ENCODE data around the gene OR52K1. TPM values are rescaled to one million over a fixed set of nuclear protein-coding genes. Genes with fewer than 3 reads are reported as not detected.

The OR52K1 gene
- total RNA-seq, 2 experiments from 2014 or later, result not detected

DNA sequence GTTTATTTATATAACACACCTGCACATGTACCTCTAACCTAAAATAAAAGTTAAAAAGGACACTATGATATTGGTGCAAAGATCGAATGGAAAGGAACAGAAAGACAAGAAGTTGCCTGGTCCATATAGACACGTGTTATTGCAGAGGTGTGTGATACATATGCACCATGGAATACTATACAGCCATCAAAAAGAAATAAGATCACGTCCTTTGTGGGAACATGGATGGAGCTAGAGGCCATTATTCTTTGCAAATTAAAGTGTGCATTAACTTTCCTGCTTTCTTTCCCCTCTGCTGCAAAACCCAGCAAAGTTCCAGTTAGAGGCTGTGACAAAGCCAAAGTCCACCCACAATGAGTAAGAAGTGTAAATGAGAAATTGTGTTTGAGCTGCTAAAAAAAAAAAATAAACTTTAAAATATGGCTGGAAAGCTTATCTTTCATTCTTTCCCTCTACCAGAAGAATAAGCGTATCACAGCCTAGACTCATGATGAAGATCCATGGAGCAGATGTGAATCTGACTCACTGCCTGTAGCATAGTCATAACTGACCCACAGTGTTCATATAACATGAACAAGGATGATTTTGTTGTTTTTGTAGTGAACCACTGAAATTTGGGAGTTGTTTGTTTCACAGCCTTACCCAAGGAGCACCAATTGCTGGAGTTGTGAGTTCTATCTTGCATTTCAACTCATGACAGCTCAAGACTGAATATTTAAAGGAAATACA, 9.6 kb downstream of the OR52K1 start:
- ChIA-PET POLR2A (interaction anchor here (1.6 kb wide), 1 partner anchor 83 kb away, joined by 3 read pairs; no protein-coding TSS in a partner anchor), CTCF (interaction anchor here (1.1 to 5.3 kb wide), 3 partner anchors 8 to 737 kb away, joined by 3 to 52 read pairs (median 3); no protein-coding TSS in a partner anchor)
- intact Hi-C loops (cut with micrococcal nuclease), result loop anchor here (5.0 kb wide), 1 partner anchor 305 kb away; no protein-coding TSS in a partner anchor
- DNase-seq, result no peak
- Mint-ChIP-seq H3K4me3 (no peak overlapping the region), H3K27ac (no peak overlapping the region), H3K36me3 (ENCODE audit: low read depth) (no peaks in the 10 kb centered on the region), H3K4me1 (ENCODE audit: low read depth) (peaks cover 12% of the 10 kb centered on the region), H3K27me3 (peaks cover 15% of the 10 kb centered on the region), H3K9me3 (peaks cover 4% of the 10 kb centered on the region)
- ATAC-seq, result no peak
- TF ChIP-seq, protein P1, sequence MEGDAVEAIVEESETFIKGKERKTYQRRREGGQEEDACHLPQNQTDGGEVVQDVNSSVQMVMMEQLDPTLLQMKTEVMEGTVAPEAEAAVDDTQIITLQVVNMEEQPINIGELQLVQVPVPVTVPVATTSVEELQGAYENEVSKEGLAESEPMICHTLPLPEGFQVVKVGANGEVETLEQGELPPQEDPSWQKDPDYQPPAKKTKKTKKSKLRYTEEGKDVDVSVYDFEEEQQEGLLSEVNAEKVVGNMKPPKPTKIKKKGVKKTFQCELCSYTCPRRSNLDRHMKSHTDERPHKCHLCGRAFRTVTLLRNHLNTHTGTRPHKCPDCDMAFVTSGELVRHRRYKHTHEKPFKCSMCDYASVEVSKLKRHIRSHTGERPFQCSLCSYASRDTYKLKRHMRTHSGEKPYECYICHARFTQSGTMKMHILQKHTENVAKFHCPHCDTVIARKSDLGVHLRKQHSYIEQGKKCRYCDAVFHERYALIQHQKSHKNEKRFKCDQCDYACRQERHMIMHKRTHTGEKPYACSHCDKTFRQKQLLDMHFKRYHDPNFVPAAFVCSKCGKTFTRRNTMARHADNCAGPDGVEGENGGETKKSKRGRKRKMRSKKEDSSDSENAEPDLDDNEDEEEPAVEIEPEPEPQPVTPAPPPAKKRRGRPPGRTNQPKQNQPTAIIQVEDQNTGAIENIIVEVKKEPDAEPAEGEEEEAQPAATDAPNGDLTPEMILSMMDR (IDR thresholded peaks at IDR 0.05), result no peak

DNA sequence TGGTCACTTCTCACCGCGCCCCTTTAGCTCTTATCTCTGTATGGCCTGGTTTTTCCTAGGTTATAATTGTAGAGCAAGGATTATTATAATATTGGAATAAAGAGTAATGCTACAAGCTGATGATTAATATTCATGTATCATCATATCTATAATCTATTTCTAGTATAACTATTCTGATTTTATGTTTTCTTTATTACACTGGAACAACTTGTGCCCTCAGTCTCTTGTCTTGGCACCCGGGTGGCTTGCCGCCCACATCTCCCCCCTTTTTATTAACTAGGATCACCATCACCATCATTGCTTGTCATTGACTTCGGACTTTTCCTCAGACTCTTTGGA, 11.0 kb downstream of the OR52K1 start:
- Mint-ChIP-seq H3K27me3 (peaks cover 15% of the 10 kb centered on the region), H3K27ac (no peak overlapping the region), H3K4me1 (ENCODE audit: low read depth) (peaks cover 12% of the 10 kb centered on the region), H3K9me3 (peaks cover 4% of the 10 kb centered on the region), H3K36me3 (ENCODE audit: low read depth) (no peaks in the 10 kb centered on the region), H3K4me3 (no peak overlapping the region)
- TF ChIP-seq, protein P1 (IDR thresholded peaks at IDR 0.05), result peak; percentile 38
- POLR2A ChIA-PET, result interaction anchor here (1.6 kb wide), 1 partner anchor 82 kb away, joined by 3 read pairs; no protein-coding TSS in a partner anchor
- DNase-seq, result no peak
- intact Hi-C loops (cut with micrococcal nuclease), result loop anchor here (5.0 kb wide), 1 partner anchor 306 kb away; no protein-coding TSS in a partner anchor
- ATAC-seq, result no peak
- CTCF ChIA-PET, result interaction anchor here (0.5 to 5.3 kb wide), 9 partner anchors 10 to 736 kb away, joined by 3 to 52 read pairs (median 4); partner anchors contain the start of gene TRIM21

DNA sequence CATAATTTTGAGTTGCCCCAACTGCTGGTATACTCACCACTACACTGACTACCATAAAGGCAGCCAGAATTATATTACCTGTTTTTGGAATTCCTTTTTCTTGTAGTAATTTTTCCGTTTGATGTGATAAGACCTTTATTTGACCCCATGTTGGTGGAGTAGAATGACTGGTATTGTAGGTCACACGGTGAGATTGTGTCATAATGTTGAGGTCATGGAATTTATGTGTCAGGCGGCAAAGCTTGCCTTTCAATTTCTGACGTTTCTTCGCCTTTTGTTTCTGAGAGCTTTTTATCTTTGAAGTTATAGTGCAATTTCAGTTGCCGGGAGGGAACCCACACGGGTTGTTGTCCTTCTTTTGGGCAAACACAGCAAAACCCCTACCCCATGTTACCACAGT, 13.0 kb downstream of the OR52K1 start:
- H3K4me3 Mint-ChIP-seq, result no peak overlapping the region
- H3K27me3 Mint-ChIP-seq, result peaks cover 10% of the 10 kb centered on the region
- H3K36me3 Mint-ChIP-seq (ENCODE audit: low read depth), result no peaks in the 10 kb centered on the region
- peak; percentile 7 for DNase-seq
- H3K4me1 Mint-ChIP-seq (ENCODE audit: low read depth), result peaks cover 12% of the 10 kb centered on the region
- peaks cover 4% of the 10 kb centered on the region for H3K9me3 Mint-ChIP-seq
- TF ChIP-seq, protein P1 (IDR thresholded peaks at IDR 0.05), result no peak
- intact Hi-C loops (cut with micrococcal nuclease), result no loop called here
- no peak overlapping the region for H3K27ac Mint-ChIP-seq
- CTCF ChIA-PET, result interaction anchor here (5.3 kb wide), 1 partner anchor 308 kb away, joined by 52 read pairs; no protein-coding TSS in a partner anchor
- no peak for ATAC-seq
- POLR2A ChIA-PET, result interaction anchor here (0.7 kb wide), 1 partner anchor 27 kb away, joined by 3 read pairs; no protein-coding TSS in a partner anchor

DNA sequence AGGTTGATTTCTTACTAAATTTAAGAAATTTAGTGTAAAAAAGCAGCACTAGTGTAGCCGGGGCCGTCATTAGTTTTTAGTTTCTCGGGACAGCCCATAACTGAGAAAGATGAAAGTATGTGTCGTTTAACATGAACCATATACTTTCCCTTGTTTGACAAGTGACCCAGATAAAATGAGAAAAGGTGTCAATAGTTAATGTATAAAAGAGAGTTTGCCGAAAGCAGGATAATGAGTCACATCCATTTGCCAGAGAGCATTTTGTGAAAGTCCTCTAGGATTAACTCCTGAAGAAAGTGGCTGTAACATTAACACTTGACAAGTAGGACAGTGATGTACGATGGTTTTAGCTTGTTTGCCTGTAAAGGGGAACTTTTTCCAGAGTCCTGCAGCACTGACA, 13.5 kb downstream of the OR52K1 start:
- H3K9me3 Mint-ChIP-seq, result peaks cover 4% of the 10 kb centered on the region
- peaks cover 12% of the 10 kb centered on the region for H3K4me1 Mint-ChIP-seq (ENCODE audit: low read depth)
- no peak overlapping the region for H3K4me3 Mint-ChIP-seq
- H3K27me3 Mint-ChIP-seq, result peaks cover 10% of the 10 kb centered on the region
- intact Hi-C loops (cut with micrococcal nuclease), result no loop called here
- no peaks in the 10 kb centered on the region for H3K36me3 Mint-ChIP-seq (ENCODE audit: low read depth)
- ATAC-seq (no peak), DNase-seq (no peak)
- ChIA-PET POLR2A (no interaction called here), CTCF (interaction anchor here (5.3 kb wide), 1 partner anchor 309 kb away, joined by 52 read pairs; no protein-coding TSS in a partner anchor)
- H3K27ac Mint-ChIP-seq, result no peak overlapping the region
- TF ChIP-seq, protein P1 (IDR thresholded peaks at IDR 0.05), result no peak
